Spleen (tissue), 11 donors: ENCODE data around the gene LCK. TPM values are rescaled to one million over a fixed set of nuclear protein-coding genes. Genes with fewer than 3 reads are reported as not detected.

Experiments used
- DNase-seq: peaks from one replicate; pipeline ENCODE4 v3.0.0-alpha.2; 2020
- H3K27ac ChIP-seq, 8 donors: fragments of 200-600 bp; sonication (generic) in 7 of 8; 1 replicate in 4 of 8; 2 replicates in 4 of 8; pipeline versions ENCODE4 v1.5.0 to v1.8.0; 2016 to 2021; ENCODE audit warnings: inconsistent platforms in 4 of 8, mild to moderate bottlenecking in 4 of 8, moderate library complexity in 1 of 8
- H3K27me3 ChIP-seq, 7 donors: fragments of 200-600 bp; sonication (generic) in 6 of 7; replicated peaks in 1 of 7; 1 replicate in 4 of 7; 2 replicates in 3 of 7; pipeline versions ENCODE4 v1.5.0 to v1.8.0; 2016 to 2021; ENCODE audit warnings: inconsistent platforms in 3 of 7, mild to moderate bottlenecking in 1 of 7
- H3K36me3 ChIP-seq, 6 donors: fragments of 200-600 bp; sonication (generic) in 5 of 6; 1 replicate in 4 of 6; 2 replicates in 2 of 6; pipeline versions ENCODE4 v1.5.0 to v1.8.0; 2016 to 2021; ENCODE audit warnings: inconsistent platforms in 2 of 6
- H3K4me1 ChIP-seq, 6 donors: fragments of 200-600 bp; sonication (generic) in 5 of 6; 1 replicate in 3 of 6; 2 replicates in 3 of 6; pipeline versions ENCODE4 v1.5.0 to v1.8.0; 2016 to 2021; ENCODE audit warnings: inconsistent platforms in 3 of 6
- H3K4me3 ChIP-seq, 8 donors: fragments of 200-600 bp; sonication (generic) in 7 of 8; 1 replicate in 4 of 8; 2 replicates in 4 of 8; pipeline versions ENCODE4 v1.5.0 to v1.8.0; 2016 to 2021; ENCODE audit warnings: inconsistent platforms in 4 of 8, mild to moderate bottlenecking in 4 of 8, moderate library complexity in 2 of 8
- H3K9me3 ChIP-seq, 8 donors: fragments of 200-600 bp; sonication (generic) in 7 of 8; 1 replicate in 4 of 8; 2 replicates in 4 of 8; pipeline versions ENCODE4 v1.5.0 to v1.8.0; 2016 to 2021; ENCODE audit warnings: inconsistent platforms in 4 of 8
- CTCF ChIP-seq, 11 experiments: fragments of 200-600 bp in 7 of 11; fragments of 450-650 bp in 4 of 11; sonication (generic) in 4 of 11; IDR thresholded peaks in 8 of 11; conservative IDR thresholded peaks in 3 of 11; 1 replicate in 7 of 11; 2 replicates in 4 of 11; pipeline versions ENCODE4 v1.4.0 to v1.8.0; 2016 to 2021; ENCODE audit warnings: antibody characterized with exemption in 11 of 11, inconsistent platforms in 4 of 11, mild to moderate bottlenecking in 1 of 11
- POLR2A ChIP-seq, 3 donors: fragments of 450-650 bp; IDR thresholded peaks; one replicate each; pipeline ENCODE4 v1.5.1; 2017; ENCODE audit warnings: antibody characterized with exemption in 3 of 3, mild to moderate bottlenecking in 1 of 3
- POLR2AphosphoS5 ChIP-seq, 3 donors: sonication (generic); formaldehyde crosslinking; IDR thresholded peaks; one replicate each; pipeline ENCODE4 v1.5.1; 2017; ENCODE audit warnings: antibody characterized with exemption in 3 of 3
- WGBS, 5 donors: extraction: QIAGEN DNeasy Blood & Tissue Kit in 3 of 5; methylation state at CpG; one replicate each; pipeline versions ENCODE4 v1.1.5 to v1.1.7; 2013 to 2018; 5-methylcytosine and 5-hydroxymethylcytosine counted together
- intact Hi-C: fragments of 100-400 bp; cut with DNase I; formaldehyde crosslinking; loops from one replicate; pipeline ENCODE4 v1.15.0; 2023; ENCODE audit warnings: low total_unique reads
- polyA plus RNA-seq, 3 donors: library from polyadenylated mRNA; stranded (reverse); fragments of 200-250 nt; gene quantifications; one replicate each; pipeline ENCODE4 v1.2.1, GENCODE V29; 2013
- total RNA-seq, 7 donors: library from RNA; depleted of rRNA in 3 of 7; stranded (reverse); fragments of >200 nt in 3 of 7; fragmentation: NEBNext Ultra II Directional in 4 of 7; extraction: Animal tissue kit (Norgen Biotek cat#: 25700) in 4 of 7; gene quantifications; one replicate each; pipeline versions ENCODE4 v1.1.0 to v1.2.1, GENCODE V29; 2016 to 2021
- donor health status: healthy with polysubstance abuse.
- donor health status: DM: no; HTN: no; CAD: no; lungs with moderate emphysema.
- donor health status: DM: no; HTN: no; CAD: no.
- donor health status: Bipolar disorder and iron deficiency.
- donor health status: healthy.
- donor health status: DM: no; HTN: no; CAD: no.
- donor health status: DM: yes; HTN: yes; CAD: no.

The LCK gene
- total and polyA plus RNA-seq, 10 donors, result 37.9 to 84.5 (median 53.1) TPM

- intact Hi-C loops, result no loop called here
- peaks cover 16 to 43% (median 28%) of the 10 kb centered on the region in 6 donors for H3K4me1 ChIP-seq
- no peak overlapping the region for H3K27ac ChIP-seq
- H3K27me3 ChIP-seq, result peaks cover 0 to 4% (median 0%) of the 10 kb centered on the region in 7 donors
- H3K36me3 ChIP-seq, result peaks cover 3 to 80% (median 65%) of the 10 kb centered on the region in 6 donors
- 92 to 98% (median 95%) methylated on average over 9 to 12 of the region's 12 CpGs for WGBS, 5 donors
- TF ChIP-seq POLR2AphosphoS5 (IDR thresholded peaks at IDR 0.05), result peak in 2 of 3 donors; percentile 16 to 28
- no peak for TF ChIP-seq CTCF (IDR thresholded peaks at IDR 0.05 in 8 of 11, conservative IDR thresholded peaks at IDR 0.05 in 3 of 11)
- no peaks in the 10 kb centered on the region for H3K9me3 ChIP-seq
- no peak overlapping the region for H3K4me3 ChIP-seq
- no peak for DNase-seq
These were observed 80.5 kb downstream of the LCK start for GRCh38 chr1:32331549-32331948.

GRCh38 chr1:32332290-32333079 is 81.4 kb downstream of the LCK start:
- WGBS, 5 donors, result 70 to 90% (median 86%) methylated on average over 1 to 3 of the region's 3 CpGs
- intact Hi-C loops, result no loop called here
- Histone ChIP-seq H3K9me3 (no peaks in the 10 kb centered on the region), H3K4me3 (no peak overlapping the region), H3K27me3 (peaks cover 0 to 4% (median 0%) of the 10 kb centered on the region in 7 donors), H3K4me1 (peaks cover 25 to 53% (median 38%) of the 10 kb centered on the region in 6 donors), H3K36me3 (peaks cover 3 to 71% (median 55%) of the 10 kb centered on the region in 6 donors), H3K27ac (peak overlapping the region in 4 of 8 donors; percentile 4 to 91 (median 22))
- peak in 1 of 3 donors; percentile 4 for TF ChIP-seq POLR2AphosphoS5 (IDR thresholded peaks at IDR 0.05)
- TF ChIP-seq CTCF (IDR thresholded peaks at IDR 0.05 in 8 of 11, conservative IDR thresholded peaks at IDR 0.05 in 3 of 11), result no peak
- DNase-seq, result no peak

- H3K4me3 ChIP-seq, result no peak overlapping the region
- H3K9me3 ChIP-seq, result no peaks in the 10 kb centered on the region
- intact Hi-C loops, result no loop called here
- WGBS, 5 donors, result 69 to 81% (median 74%) methylated on average over 3 of the region's 3 CpGs
- TF ChIP-seq POLR2AphosphoS5 (IDR thresholded peaks at IDR 0.05) (no peak), CTCF (IDR thresholded peaks at IDR 0.05 in 8 of 11, conservative IDR thresholded peaks at IDR 0.05 in 3 of 11) (no peak), POLR2A (IDR thresholded peaks at IDR 0.05) (no peak)
- peaks cover 3 to 62% (median 49%) of the 10 kb centered on the region in 6 donors for H3K36me3 ChIP-seq
- peaks cover 35 to 62% (median 47%) of the 10 kb centered on the region in 6 donors for H3K4me1 ChIP-seq
- H3K27ac ChIP-seq, result peak overlapping the region in 3 of 8 donors; percentile 22 to 91 (median 90)
- no peak for DNase-seq
- H3K27me3 ChIP-seq, result peaks cover 0 to 4% (median 0%) of the 10 kb centered on the region in 7 donors
These were observed 82.3 kb downstream of the LCK start for GRCh38 chr1:32333251-32333963.
